OCI-LY7 (cell line): Measurements from ENCODE around the gene SLC35C1. TPM values are rescaled to one million over a fixed set of nuclear protein-coding genes. Genes with fewer than 3 reads are reported as not detected.
A peak's percentile ranks its signal among the peaks of the same experiment; 100 is the strongest.

Source experiments
- BruUV-seq: library from RNA; stranded (reverse); fragments of 400-500 nt; replicated peaks from 2 replicates; lab custom pipeline; 2021; lab: Mats Ljungman, UMichigan
- CTCF ChIA-PET: fragments of 300-600 bp; sonication (Branson Sonifier 250); formaldehyde crosslinking; loops from one replicate; lab custom pipeline; 2022; ENCODE audit warnings: antibody characterized with exemption; ENCODE audit not compliant: unreplicated experiment; lab: Charles Lee
- POLR2A ChIA-PET: fragments of 300-600 bp; sonication (Branson Sonifier 250); formaldehyde crosslinking; loops from one replicate; lab custom pipeline; 2022; ENCODE audit warnings: antibody characterized with exemption; lab: Charles Lee
- DNase-seq: peaks from one replicate; pipeline ENCODE4 v3.0.0-alpha.2; 2015; ENCODE audit warnings: low spot score
- H2AFZ ChIP-seq: fragments of 200-600 bp; sonication (generic), shearing (Covaris generic); 2 replicates; pipeline ENCODE4 v1.6.1; 2014; ENCODE audit warnings: mild to moderate bottlenecking, antibody characterized with exemption, low read length, moderate library complexity
- H3K27ac ChIP-seq: fragments of 200-600 bp; sonication (generic); 2 replicates; pipeline ENCODE4 v1.5.1; 2014; ENCODE audit warnings: mixed run types, low read depth, mild to moderate bottlenecking, moderate library complexity, low read length, inconsistent platforms; ENCODE audit not compliant: poor library complexity, severe bottlenecking
- H3K36me3 ChIP-seq: fragments of 200-600 bp; sonication (generic); 2 replicates; pipeline ENCODE4 v1.6.1; 2014; ENCODE audit warnings: mild to moderate bottlenecking, antibody characterized with exemption, low read length, moderate library complexity, mixed read lengths; ENCODE audit not compliant: insufficient read depth
- H3K4me1 ChIP-seq: fragments of 200-600 bp; sonication (generic); 2 replicates; pipeline ENCODE4 v1.5.1; 2014; ENCODE audit warnings: mild to moderate bottlenecking, low read length; ENCODE audit not compliant: insufficient read depth, poor library complexity, severe bottlenecking
- H3K4me2 ChIP-seq: fragments of 200-600 bp; sonication (generic); 2 replicates; pipeline ENCODE4 v1.6.1; 2014; ENCODE audit warnings: mild to moderate bottlenecking, low read length
- H3K4me3 ChIP-seq: fragments of 200-600 bp; sonication (generic); 2 replicates; pipeline ENCODE4 v1.5.1; 2014; ENCODE audit warnings: mild to moderate bottlenecking, low read depth, low read length; ENCODE audit not compliant: poor library complexity, severe bottlenecking
- H3K79me2 ChIP-seq: fragments of 200-600 bp; sonication (generic); 2 replicates; pipeline ENCODE4 v1.6.1; 2016; ENCODE audit warnings: low read depth, mild to moderate bottlenecking, low read length, moderate library complexity, mixed read lengths; ENCODE audit not compliant: insufficient read depth
- H3K9me2 ChIP-seq: fragments of 200-600 bp; sonication (generic); 2 replicates; pipeline ENCODE4 v1.6.1; 2016; ENCODE audit warnings: mild to moderate bottlenecking, low read length, mixed read lengths; ENCODE audit not compliant: insufficient read depth
- H3K9me3 ChIP-seq: fragments of 200-600 bp; sonication (generic); 2 replicates; pipeline ENCODE4 v1.6.1; 2014; ENCODE audit warnings: mild to moderate bottlenecking, mixed run types, low read length, mixed read lengths
- H4K20me1 ChIP-seq: fragments of 200-600 bp; sonication (generic); 2 replicates; pipeline ENCODE4 v1.6.1; 2014; ENCODE audit warnings: mild to moderate bottlenecking, antibody characterized with exemption, low read length, moderate library complexity, mixed read lengths; ENCODE audit not compliant: insufficient read depth
- CTCF ChIP-seq: fragments of 200-600 bp; sonication (generic); conservative IDR thresholded peaks from 2 replicates; pipeline ENCODE4 v1.5.1; 2014; ENCODE audit warnings: mild to moderate bottlenecking, antibody characterized with exemption, low read length, moderate library complexity, mixed read lengths
- EZH2phosphoT487 ChIP-seq: fragments of 200-600 bp; sonication (generic); IDR thresholded peaks from 2 replicates; pipeline ENCODE4 v1.6.1; 2018; ENCODE audit warnings: low read depth, borderline replicate concordance, mild to moderate bottlenecking, mixed run types, antibody characterized with exemption, low read length, moderate library complexity, mixed read lengths
- intact Hi-C: fragments of 100-400 bp; cut with micrococcal nuclease; formaldehyde crosslinking; loops from one replicate; pipeline ENCODE4 v1.10.0; 2022; ENCODE audit not compliant: unreplicated experiment
- total RNA-seq, 2 experiments: library from RNA; depleted of rRNA in 1 of 2; stranded (reverse); fragments of >200 nt in 1 of 2; shearing (Covaris generic) in 1 of 2; gene quantifications; 2 replicates each; pipeline ENCODE4 v1.2.3, GENCODE V29; 2014 to 2022

SLC35C1 gene
- total RNA-seq, 2 experiments from 2014 or later = 3.3 to 9.2 TPM

DNA sequence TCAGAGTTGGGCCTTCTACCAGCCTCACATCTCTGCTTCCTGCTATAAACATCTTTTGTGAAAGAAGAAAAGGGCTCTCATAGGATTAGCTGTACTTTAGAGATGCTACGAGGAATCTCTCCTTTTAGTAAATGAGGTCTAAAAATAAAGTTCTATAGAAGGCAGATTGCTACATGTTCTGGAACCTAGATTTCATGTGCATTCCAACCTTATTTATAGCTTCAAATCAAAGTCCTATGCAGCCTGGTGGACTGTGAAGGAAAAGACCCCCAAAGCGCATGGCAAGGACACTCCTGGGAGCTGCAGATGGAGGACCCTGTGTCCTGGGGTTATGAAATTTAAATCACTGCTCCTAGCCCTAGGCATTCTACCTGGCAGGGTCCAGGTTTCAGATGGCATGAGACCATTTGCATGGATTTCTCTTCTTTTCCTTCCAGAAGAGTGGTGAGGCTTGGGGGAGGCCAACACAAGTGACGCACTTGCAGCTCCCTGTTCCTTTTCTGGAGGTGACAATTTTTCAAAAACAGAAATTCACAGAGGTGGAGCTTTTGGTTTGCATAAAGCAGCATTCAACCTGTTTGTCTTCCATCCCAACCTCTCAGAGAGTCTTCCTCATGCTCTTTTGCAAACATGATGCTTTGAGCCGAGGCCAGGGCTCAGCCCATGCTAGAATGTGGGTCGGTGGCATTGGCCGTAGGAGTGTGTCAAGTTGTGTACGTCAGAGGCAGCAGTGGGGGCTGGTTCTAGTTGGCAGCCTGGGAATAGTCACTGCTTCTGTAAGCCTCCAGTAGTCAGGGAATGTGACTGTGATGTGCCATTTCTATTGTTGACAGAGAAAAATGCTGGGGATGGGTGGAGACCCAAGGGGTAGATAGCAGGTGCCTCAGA is 48.6 kb downstream of the SLC35C1 start:
- H3K4me2 ChIP-seq = peak overlapping the region; percentile 70
- H3K36me3 ChIP-seq = peaks cover 25% of the 10 kb centered on the region
- peaks cover 38% of the 10 kb centered on the region for H3K4me1 ChIP-seq
- ChIA-PET CTCF (no interaction called here), POLR2A (no interaction called here)
- peaks cover 28% of the 10 kb centered on the region for H4K20me1 ChIP-seq
- TF ChIP-seq EZH2phosphoT487 (no peak), CTCF (no peak)
- intact Hi-C loops = no loop called here
- no TSS peak for BruUV-seq
- no peak overlapping the region for H2AFZ ChIP-seq
- DNase-seq = no peak
- peaks cover 58% of the 10 kb centered on the region for H3K79me2 ChIP-seq
- H3K27ac ChIP-seq = peak overlapping the region; percentile 27
- no peak overlapping the region for H3K4me3 ChIP-seq
- H3K9me3 ChIP-seq = no peaks in the 10 kb centered on the region
- no peaks in the 10 kb centered on the region for H3K9me2 ChIP-seq

- H2AFZ ChIP-seq = no peak overlapping the region
- H3K4me1 ChIP-seq = peaks cover 30% of the 10 kb centered on the region
- intact Hi-C loops = no loop called here
- no peaks in the 10 kb centered on the region for H3K9me2 ChIP-seq
- peaks cover 42% of the 10 kb centered on the region for H3K36me3 ChIP-seq
- BruUV-seq = no TSS peak
- ChIA-PET POLR2A (interaction anchor here (0.7 kb wide), 1 partner anchor 8 kb away, joined by 12 read pairs; no protein-coding TSS in a partner anchor), CTCF (interaction anchor here (0.6 kb wide), 1 partner anchor 9 kb away, joined by 4 read pairs; no protein-coding TSS in a partner anchor)
- TF ChIP-seq CTCF (no peak), EZH2phosphoT487 (no peak)
- H3K79me2 ChIP-seq = peaks cover 48% of the 10 kb centered on the region
- no peak for DNase-seq
- peaks cover 22% of the 10 kb centered on the region for H4K20me1 ChIP-seq
- H3K27ac ChIP-seq = no peak overlapping the region
- no peak overlapping the region for H3K4me3 ChIP-seq
- H3K9me3 ChIP-seq = no peaks in the 10 kb centered on the region
- no peak overlapping the region for H3K4me2 ChIP-seq
Measured at GRCh38 chr11:45855308-45855707, 50.4 kb downstream of the SLC35C1 start.

DNA sequence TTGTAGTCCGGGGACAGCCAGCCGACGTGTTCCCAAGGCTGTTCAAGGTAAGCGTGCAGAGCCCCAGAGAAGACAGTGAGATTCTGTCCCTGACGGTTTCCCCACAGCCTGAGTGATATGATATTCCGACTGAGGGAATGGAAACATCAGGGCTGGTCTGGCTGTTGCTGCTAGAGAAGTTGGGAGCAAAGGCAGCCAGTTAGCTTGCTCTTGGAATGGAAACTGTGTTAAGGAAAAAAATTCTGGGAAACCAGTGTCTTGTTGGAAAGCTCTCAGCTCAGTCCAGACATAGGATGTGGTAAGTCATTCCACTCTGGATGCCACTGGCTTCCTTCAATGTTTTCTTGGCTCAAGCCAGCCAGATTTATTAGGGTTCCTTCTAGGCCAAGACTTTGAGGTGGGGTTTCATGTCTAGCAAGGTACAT is 51.1 kb downstream of the SLC35C1 start:
- Histone ChIP-seq H3K27ac (no peak overlapping the region), H4K20me1 (peaks cover 22% of the 10 kb centered on the region), H3K9me3 (no peaks in the 10 kb centered on the region), H3K36me3 (peaks cover 49% of the 10 kb centered on the region), H2AFZ (no peak overlapping the region), H3K4me1 (peaks cover 27% of the 10 kb centered on the region), H3K4me3 (no peak overlapping the region), H3K4me2 (no peak overlapping the region), H3K9me2 (no peaks in the 10 kb centered on the region), H3K79me2 (peaks cover 41% of the 10 kb centered on the region; the same call in 1 of the 2 replicates)
- intact Hi-C loops = no loop called here
- DNase-seq = no peak
- TF ChIP-seq EZH2phosphoT487 = no peak
- TF ChIP-seq CTCF = no peak
- ChIA-PET POLR2A (no interaction called here), CTCF (no interaction called here)
- no TSS peak for BruUV-seq
